Loucy (cell line): ENCODE measurements around the gene CNTRL.
"Not testable (repeated sequence)": the region's sequence is repeated elsewhere in the genome, so short reads cannot be mapped to it uniquely, and the experiment has no call there.

Experiments
- H2AFZ ChIP-seq: fragments of 200-600 bp; sonication (generic); 2 replicates; pipeline ENCODE4 v1.6.0; 2016; ENCODE audit warnings: antibody characterized with exemption, mild to moderate bottlenecking, low read length, moderate library complexity
- H3F3A ChIP-seq: fragments of 200-600 bp; 2 replicates; pipeline ENCODE4 v1.6.0; 2016; ENCODE audit warnings: antibody characterized with exemption, low read depth, mild to moderate bottlenecking
- H3K27me3 ChIP-seq: fragments of 200-600 bp; sonication (generic); 2 replicates; pipeline ENCODE4 v1.6.1; 2014; ENCODE audit warnings: low read length, mild to moderate bottlenecking; ENCODE audit not compliant: insufficient read depth, poor library complexity, severe bottlenecking
- H3K36me3 ChIP-seq: fragments of 200-600 bp; sonication (generic); 2 replicates; pipeline ENCODE4 v1.6.1; 2016; ENCODE audit warnings: low read length; ENCODE audit not compliant: insufficient read depth
- H3K4me1 ChIP-seq: fragments of 200-600 bp; sonication (generic); 2 replicates; pipeline ENCODE4 v1.5.1; 2014; ENCODE audit warnings: low read length, mild to moderate bottlenecking; ENCODE audit not compliant: insufficient read depth, poor library complexity, severe bottlenecking
- H3K4me2 ChIP-seq: fragments of 200-600 bp; sonication (generic); 2 replicates; pipeline ENCODE4 v1.6.0; 2014; ENCODE audit warnings: antibody characterized with exemption, low read length, low read depth, mild to moderate bottlenecking; ENCODE audit not compliant: poor library complexity, severe bottlenecking
- H3K4me3 ChIP-seq: fragments of 200-600 bp; sonication (generic); 2 replicates; pipeline ENCODE4 v1.5.1; 2014; ENCODE audit warnings: low read length, mild to moderate bottlenecking, mixed read lengths; ENCODE audit not compliant: poor library complexity, severe bottlenecking
- H3K79me2 ChIP-seq: fragments of 200-600 bp; sonication (generic); 2 replicates; pipeline ENCODE4 v1.6.1; 2014; ENCODE audit warnings: low read length; ENCODE audit not compliant: insufficient read depth
- H3K9ac ChIP-seq: fragments of 200-600 bp; sonication (generic); 2 replicates; pipeline ENCODE4 v1.6.0; 2014; ENCODE audit warnings: mild to moderate bottlenecking, low read depth, low read length, moderate library complexity; ENCODE audit not compliant: poor library complexity, severe bottlenecking
- H3K9me2 ChIP-seq: fragments of 200-600 bp; sonication (generic); replicated peaks from 2 replicates; pipeline ENCODE4 v1.6.1; 2016; ENCODE audit warnings: low read depth, low read length, mixed read lengths
- H3K9me3 ChIP-seq: fragments of 200-600 bp; sonication (generic); 2 replicates; pipeline ENCODE4 v1.6.1; 2014; ENCODE audit warnings: mild to moderate bottlenecking, antibody characterized with exemption, low read length, low read depth; ENCODE audit not compliant: insufficient read depth
- H4K20me1 ChIP-seq: fragments of 200-600 bp; sonication (generic); 2 replicates; pipeline ENCODE4 v1.6.0; 2014; ENCODE audit warnings: antibody characterized with exemption, low read length, mild to moderate bottlenecking; ENCODE audit not compliant: insufficient read depth, poor library complexity, severe bottlenecking
- CTCF ChIP-seq: fragments of 200-600 bp; sonication (generic); conservative IDR thresholded peaks from 2 replicates; pipeline ENCODE4 v1.5.1; 2014; ENCODE audit warnings: mild to moderate bottlenecking, antibody characterized with exemption, low read length
- EZH2phosphoT487 ChIP-seq: fragments of 200-600 bp; IDR thresholded peaks from 2 replicates; pipeline ENCODE4 v1.6.1; 2018; ENCODE audit warnings: antibody characterized with exemption, mild to moderate bottlenecking, moderate library complexity, borderline replicate concordance

The CNTRL gene

DNA sequence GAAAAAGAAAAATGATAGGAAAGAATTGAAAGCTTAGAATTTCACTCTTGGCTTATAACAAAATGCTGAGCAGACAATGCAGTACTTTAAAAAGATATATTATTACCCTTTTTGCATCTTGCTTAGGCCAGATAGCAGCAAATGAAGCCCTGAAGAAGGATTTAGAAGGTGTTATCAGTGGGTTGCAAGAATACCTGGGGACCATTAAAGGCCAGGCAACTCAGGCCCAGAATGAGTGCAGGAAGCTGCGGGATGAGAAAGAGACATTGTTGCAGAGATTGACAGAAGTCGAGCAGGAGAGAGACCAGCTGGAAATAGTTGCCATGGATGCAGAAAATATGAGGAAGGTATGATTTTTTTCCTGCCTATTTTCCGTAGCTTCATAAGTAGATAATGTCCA lies 50.8 kb downstream of the CNTRL start:
- no peaks in the 10 kb centered on the region for H3K9me3 ChIP-seq
- TF ChIP-seq CTCF, result no peak
- no peak for TF ChIP-seq EZH2phosphoT487
- peak overlapping the region; percentile 31 for H3K4me3 ChIP-seq
- peaks cover 33% of the 10 kb centered on the region; the same call in 1 of the 2 replicates for H3K36me3 ChIP-seq
- no peaks in the 10 kb centered on the region for H3K27me3 ChIP-seq
- no peaks in the 10 kb centered on the region for H3K9me2 ChIP-seq
- H2AFZ ChIP-seq, result no peak overlapping the region
- H3K9ac ChIP-seq, result peak overlapping the region; percentile 5
- H3K79me2 ChIP-seq, result peaks cover 54% of the 10 kb centered on the region
- H4K20me1 ChIP-seq, result no peaks in the 10 kb centered on the region
- H3F3A ChIP-seq, result no peaks in the 10 kb centered on the region
- peak overlapping the region; percentile 19 for H3K4me2 ChIP-seq
- peaks cover 35% of the 10 kb centered on the region for H3K4me1 ChIP-seq

DNA sequence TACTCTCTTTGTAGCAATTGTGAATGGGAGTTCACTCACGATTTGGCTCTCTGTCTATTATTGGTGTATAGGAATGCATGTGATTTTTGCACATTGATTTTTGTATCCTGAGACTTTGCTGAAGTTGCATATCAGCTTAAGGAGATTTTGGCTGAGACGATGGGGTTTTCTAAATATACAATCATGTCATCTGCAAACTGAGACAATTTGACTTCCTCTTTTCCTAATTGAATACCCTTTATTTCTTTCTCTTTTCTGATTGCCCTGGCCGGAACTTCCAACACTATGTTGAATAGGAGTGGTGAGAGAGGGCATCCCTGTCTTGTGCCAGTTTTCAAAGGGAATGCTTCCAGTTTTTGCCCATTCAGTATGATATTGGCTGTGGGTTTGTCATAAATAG lies 54.6 kb downstream of the CNTRL start:
- H3K79me2 ChIP-seq, result peaks cover 63% of the 10 kb centered on the region
- H3K36me3 ChIP-seq, result peaks cover 35% of the 10 kb centered on the region; the same call in 1 of the 2 replicates

GRCh38 chr9:121133104-121133816 lies 58.5 kb downstream of the CNTRL start:
- Histone ChIP-seq H3K9me3 (no peaks in the 10 kb centered on the region), H3K9me2 (no peaks in the 10 kb centered on the region), H3K4me2 (peak overlapping the region; percentile 21), H3K27me3 (no peaks in the 10 kb centered on the region), H3F3A (no peaks in the 10 kb centered on the region), H3K36me3 (peaks cover 47% of the 10 kb centered on the region), H3K4me3 (no peak overlapping the region), H3K79me2 (peaks cover 49% of the 10 kb centered on the region), H2AFZ (no peak overlapping the region), H4K20me1 (peaks cover 8% of the 10 kb centered on the region), H3K9ac (no peak overlapping the region), H3K4me1 (peaks cover 12% of the 10 kb centered on the region)
- TF ChIP-seq CTCF (no peak), EZH2phosphoT487 (no peak)

More for the DNA sequence above, 54.6 kb downstream of the CNTRL start:
- H4K20me1 ChIP-seq, H3F3A ChIP-seq, H2AFZ ChIP-seq, H3K4me3 ChIP-seq, H3K9ac ChIP-seq, H3K27me3 ChIP-seq, H3K9me3 ChIP-seq, H3K4me2 ChIP-seq, H3K9me2 ChIP-seq: not testable (repeated sequence)
- peaks cover 22% of the 10 kb centered on the region for H3K4me1 ChIP-seq

DNA sequence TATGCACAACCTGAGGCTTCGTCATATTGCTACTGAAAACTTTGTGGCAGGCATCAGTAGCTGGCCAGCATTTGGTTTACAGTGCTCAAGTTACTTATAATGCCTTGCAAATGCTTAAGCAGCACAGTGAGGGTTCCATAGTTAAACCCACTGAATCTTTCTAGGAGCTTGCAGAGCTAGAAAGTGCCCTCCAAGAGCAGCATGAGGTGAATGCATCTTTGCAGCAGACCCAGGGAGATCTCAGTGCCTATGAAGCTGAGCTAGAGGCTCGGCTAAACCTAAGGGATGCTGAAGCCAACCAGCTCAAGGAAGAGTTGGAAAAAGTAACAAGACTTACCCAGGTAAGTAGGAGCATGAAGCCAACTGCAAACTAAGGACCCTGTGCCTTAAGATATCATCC lies 60.9 kb downstream of the CNTRL start:
- H3F3A ChIP-seq, result no peaks in the 10 kb centered on the region
- H3K9me2 ChIP-seq, result no peaks in the 10 kb centered on the region
- H3K36me3 ChIP-seq, result peaks cover 71% of the 10 kb centered on the region
- no peak overlapping the region for H2AFZ ChIP-seq
- no peak overlapping the region for H3K4me2 ChIP-seq
- TF ChIP-seq EZH2phosphoT487 (no peak), CTCF (no peak)
- peaks cover 8% of the 10 kb centered on the region for H4K20me1 ChIP-seq
- H3K9ac ChIP-seq, result no peak overlapping the region
- peaks cover 12% of the 10 kb centered on the region for H3K4me1 ChIP-seq
- H3K27me3 ChIP-seq, result no peaks in the 10 kb centered on the region
- no peaks in the 10 kb centered on the region for H3K9me3 ChIP-seq
- H3K4me3 ChIP-seq, result no peak overlapping the region
- H3K79me2 ChIP-seq, result peaks cover 46% of the 10 kb centered on the region
